Adrenal gland (tissue), 5 donors: ENCODE results near the gene ATP12A.

Experiments
- POLR2A ChIP-seq, 2 donors: fragments of 450-650 bp; IDR thresholded peaks; one replicate each; pipeline ENCODE4 v1.6.1; 2017; ENCODE audit warnings: antibody characterized with exemption in 2 of 2, mild to moderate bottlenecking in 2 of 2, moderate library complexity in 1 of 2
- TF ChIP-seq, protein P1 (sequence below), 6 experiments: fragments of 450-650 bp in 4 of 6; fragments of 200-600 bp in 2 of 6; sonication (generic) in 1 of 6; IDR thresholded peaks; 1 replicate in 5 of 6; 2 replicates in 1 of 6; pipeline versions ENCODE4 v1.5.1 to v1.8.0; 2016 to 2021; ENCODE audit warnings: antibody characterized with exemption in 6 of 6, mild to moderate bottlenecking in 2 of 6, moderate library complexity in 1 of 6
- donor health status: DM: no; HTN: no; CAD: no.

GRCh38 chr13:24741791-24742190, 61.6 kb downstream of the ATP12A start:
- TF ChIP-seq, protein P1, sequence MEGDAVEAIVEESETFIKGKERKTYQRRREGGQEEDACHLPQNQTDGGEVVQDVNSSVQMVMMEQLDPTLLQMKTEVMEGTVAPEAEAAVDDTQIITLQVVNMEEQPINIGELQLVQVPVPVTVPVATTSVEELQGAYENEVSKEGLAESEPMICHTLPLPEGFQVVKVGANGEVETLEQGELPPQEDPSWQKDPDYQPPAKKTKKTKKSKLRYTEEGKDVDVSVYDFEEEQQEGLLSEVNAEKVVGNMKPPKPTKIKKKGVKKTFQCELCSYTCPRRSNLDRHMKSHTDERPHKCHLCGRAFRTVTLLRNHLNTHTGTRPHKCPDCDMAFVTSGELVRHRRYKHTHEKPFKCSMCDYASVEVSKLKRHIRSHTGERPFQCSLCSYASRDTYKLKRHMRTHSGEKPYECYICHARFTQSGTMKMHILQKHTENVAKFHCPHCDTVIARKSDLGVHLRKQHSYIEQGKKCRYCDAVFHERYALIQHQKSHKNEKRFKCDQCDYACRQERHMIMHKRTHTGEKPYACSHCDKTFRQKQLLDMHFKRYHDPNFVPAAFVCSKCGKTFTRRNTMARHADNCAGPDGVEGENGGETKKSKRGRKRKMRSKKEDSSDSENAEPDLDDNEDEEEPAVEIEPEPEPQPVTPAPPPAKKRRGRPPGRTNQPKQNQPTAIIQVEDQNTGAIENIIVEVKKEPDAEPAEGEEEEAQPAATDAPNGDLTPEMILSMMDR (IDR thresholded peaks at IDR 0.05): no peak
- TF ChIP-seq POLR2A (IDR thresholded peaks at IDR 0.05): no peak
